NCI-H128 (cell line): ENCODE data around the gene N4BP3.
A peak's percentile ranks its signal among the peaks of the same experiment; 100 is the strongest.
"Not testable (repeated sequence)": the region's sequence is repeated elsewhere in the genome, so short reads cannot be mapped to it uniquely, and the experiment has no call there.

ENCODE experiments used
- DNase-seq: peaks from one replicate; lab custom pipeline; 2025; ENCODE audit not compliant: unreplicated experiment; lab: John Stamatoyannopoulos, UW

The N4BP3 gene

DNA sequence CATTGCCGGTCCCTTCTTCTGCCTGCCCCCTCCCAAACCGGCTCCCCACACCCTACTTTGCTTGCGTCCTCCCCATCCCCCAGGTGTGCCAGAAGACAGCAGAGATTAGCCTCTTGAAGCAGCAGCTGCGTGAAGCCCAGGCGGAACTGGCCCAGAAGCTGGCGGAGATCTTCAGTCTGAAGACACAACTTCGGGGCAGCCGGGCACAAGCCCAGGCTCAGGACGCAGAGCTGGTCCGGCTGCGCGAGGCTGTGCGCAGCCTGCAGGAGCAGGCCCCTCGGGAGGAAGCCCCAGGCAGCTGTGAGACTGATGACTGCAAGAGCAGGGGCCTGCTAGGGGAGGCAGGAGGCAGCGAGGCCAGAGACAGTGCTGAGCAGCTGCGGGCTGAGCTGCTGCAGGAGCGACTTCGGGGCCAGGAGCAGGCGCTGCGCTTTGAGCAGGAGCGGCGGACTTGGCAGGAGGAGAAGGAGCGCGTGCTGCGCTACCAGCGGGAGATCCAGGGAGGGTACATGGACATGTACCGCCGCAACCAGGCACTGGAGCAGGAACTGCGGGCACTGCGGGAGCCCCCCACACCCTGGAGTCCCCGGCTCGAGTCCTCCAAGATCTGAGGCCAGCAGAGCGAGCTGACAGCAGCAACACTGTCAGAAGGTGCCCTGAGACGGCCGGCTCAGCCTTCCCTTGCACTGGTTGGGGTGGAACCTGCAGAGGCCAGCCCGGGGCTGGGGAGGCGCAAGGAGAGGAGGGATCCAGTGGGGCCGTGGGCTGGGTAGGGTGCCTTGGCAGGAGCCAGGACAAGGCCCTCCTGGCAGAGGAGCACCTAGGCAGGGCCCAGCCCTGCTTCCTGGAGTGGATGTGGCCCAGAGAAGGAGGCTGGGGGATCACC is 8.3 kb downstream of the N4BP3 start:
- DNase-seq: no peak

DNA sequence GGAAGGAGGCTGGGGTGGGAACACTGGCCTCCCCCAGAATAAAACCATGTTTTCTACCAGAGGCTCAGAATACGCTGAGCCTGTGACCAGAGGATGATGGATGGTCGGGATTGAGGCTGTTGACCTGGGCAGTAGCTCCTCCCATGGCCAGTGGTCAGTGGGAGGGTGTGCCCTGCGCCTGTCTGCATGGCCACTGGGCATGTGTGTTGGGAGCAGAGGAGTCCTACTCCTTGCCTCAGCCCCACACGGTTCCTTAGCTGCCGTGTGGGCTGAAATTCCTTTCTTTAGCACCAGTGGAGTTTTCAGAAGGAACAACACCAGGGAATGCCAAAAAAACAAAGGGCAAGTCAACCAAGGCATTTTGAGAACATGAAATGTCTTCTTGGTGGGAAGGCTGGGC is 9.0 kb downstream of the N4BP3 start:
- DNase-seq: no peak

DNA sequence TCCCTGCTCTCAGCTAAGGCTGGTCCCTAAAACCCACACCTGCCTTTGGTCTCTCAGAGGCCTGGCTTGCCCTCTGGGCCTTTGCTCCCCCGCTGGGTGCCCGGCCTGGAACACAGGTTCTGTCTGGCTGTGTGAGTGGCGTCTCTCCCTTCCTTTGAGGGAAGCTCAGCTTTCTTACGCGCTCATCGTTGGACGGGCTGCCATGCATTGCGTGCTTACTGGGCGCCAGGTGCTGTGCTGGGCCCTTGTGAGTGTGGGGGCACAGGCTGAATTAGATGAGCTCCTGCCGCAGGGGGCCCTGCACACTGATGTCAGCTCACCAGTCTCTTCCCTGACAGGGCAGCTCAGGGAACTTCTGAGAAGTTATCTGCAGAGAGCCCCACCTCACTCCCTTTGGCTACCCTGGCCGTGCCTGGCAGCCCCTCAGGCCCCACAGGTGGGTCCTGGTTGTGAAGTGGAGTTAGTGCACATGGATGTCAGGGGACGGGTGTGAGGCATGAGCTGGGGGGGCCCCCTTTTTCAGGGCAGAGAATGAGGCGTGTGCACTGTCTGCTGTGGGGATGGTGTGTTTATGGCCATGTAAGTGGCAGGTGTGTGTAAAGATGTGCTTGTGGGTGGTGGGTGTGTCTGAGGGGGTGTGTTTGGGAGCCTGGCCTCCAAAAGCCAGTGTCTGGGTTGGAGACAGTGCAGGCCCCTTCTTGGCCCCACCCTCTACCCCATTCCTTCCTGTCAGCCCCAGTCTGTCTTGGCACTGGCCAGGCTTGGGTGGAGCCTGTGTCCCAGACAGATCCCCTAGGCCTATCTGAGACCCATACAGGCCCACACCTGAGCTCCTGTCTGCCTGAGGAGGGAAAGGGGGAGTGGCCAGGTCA is 10.0 kb downstream of the N4BP3 start:
- DNase-seq: no peak

DNA sequence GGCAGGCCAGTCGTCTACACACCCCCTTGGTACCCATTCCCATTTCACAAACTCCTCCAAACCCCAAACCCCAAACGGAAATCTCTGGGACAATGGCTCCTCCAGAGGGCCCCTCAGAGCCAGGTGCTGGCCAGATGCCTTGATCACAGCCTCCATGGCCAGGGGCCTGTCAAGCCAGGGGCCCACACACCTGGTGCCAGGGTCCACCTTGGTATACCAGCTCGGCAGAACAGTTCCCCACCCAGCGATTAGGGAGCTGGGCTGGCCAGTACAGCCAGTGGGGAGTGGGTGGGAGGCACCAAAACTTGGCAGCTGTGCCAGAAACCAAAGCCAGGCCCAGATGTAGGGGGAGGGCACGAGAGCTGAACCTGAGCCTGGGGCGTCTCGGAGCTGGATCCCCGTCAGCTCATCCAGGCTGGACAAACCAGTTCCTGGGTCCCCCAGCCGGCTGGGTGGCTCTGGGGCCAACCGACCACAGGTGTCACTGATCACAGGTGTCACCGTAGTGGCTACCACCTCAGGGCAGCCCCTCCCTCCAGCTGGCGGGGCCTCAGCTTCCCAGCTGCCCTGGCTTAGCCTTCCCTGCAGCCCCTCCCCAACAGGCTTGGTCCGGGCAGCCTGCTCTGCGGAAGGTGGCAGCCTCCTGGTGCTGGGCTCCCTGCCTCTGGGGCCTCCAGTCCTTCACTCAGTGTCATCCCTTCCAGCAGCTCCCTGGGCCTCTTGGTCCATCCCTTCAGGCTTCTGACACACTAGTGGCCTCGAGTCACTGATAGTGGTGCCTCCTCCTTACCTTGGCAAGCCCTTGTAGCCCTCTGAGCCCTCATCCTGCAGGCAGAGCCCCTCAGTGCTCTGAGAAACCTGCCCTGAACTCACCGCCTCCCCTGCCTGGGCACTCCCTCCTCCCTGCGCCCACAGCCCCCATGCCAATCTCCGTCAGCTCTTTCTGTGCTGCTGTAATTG is 10.9 kb downstream of the N4BP3 start:
- DNase-seq: no peak

DNA sequence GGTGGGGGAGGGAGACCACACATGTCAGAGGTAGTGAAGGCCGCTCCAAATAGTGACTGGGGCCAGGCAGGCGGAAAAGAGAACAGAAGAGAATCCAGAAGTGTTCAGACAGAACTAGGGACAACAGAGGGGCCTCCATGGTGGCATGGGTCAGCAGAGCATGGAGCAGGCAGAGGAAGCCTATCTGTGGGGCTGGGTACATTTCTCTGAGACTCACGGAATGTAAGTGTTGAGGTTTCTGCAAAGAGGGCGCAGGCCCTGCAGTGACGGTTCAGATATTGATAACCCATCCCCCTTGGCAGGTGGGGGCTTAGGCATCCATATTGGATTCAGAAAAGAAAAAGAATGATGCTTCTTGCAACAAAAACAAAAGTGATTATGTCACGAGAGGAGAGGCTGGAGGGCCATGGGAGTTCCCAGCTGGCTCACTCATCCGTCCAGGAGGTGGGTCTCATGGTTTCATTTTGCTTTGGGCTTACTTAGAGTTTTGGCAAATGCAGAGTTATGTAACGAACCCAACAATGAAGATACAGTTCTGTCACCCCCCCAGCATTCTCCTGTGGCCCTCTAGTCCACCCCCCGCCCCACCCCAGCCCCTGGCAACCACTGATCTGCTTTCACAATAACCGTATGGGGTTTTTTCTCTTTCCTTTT is 12.0 kb downstream of the N4BP3 start:
- DNase-seq: no peak

DNA sequence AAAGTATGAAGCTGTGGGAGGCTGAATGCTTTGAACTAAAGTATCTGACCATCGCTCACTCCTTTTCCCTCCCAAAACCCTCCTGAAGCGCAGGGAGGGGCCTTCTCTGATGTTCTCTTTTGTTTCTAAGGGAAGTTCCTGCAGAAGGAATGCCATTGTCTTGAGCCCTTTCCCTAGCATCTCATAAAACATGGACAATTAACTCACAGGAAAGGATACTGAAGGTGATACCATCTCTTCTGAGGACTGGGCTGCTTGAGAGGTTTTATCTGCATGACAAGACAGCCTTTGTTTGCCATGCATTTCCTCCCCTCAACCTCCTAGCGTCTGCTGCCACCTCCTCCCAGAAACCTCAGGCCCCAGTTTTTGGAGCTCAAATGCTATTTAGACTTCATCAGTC is 13.2 kb downstream of the N4BP3 start:
- DNase-seq: no peak

DNA sequence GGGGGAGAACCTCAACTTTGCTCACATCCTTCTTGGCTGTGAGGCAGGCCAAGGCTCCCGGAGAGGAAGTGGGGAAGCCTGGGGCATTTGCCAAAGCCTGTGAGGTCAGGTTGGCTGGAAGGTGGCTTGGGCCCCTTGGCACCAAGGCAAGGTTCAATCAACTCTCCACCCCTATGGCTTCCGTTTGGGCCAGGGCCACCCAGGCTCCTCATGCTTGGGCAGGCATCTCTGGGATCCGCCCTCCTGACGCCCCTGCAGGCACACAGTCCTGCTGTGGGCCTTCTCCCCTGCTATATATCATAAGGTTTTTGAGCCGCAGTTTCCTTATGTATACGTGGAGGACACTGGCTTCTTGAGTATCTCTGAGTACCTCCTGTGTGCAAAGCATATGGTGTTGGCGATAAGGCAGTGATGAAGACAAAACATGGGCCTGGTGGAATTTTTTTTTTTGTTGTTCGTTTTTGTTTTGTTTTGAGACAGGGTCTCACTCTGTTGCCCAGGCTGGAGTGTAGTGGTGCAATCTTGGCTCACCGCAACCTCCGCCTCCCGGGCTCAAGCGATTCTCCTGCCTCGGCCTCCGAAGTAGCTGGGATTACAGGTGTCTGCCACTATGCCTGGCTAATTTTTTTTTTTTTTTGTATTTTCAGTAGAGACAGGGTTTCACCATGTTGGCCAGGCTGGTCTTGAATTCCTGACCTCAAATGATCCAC is 14.1 kb downstream of the N4BP3 start:
- not testable (repeated sequence) for DNase-seq

DNA sequence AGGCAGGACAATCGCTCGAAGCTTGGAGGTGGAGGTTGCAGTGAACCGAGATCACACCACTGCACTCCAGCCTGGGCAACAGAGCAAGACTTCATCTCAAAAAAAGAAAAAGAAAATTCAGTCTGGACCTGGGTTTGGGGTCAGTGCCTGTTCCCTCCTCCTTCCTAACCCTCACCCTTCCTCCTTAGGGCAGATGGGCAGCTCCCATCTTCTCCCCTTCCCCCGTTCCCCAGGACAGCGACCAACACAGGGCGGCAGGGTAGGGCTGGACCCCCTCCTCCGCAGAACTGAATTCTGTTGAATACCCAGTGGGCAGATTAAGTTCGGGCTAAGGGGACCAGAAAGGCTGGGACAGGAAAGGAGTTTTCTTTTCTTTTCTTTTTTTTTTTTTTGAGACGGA is 16.0 kb downstream of the N4BP3 start:
- no peak for DNase-seq

DNA sequence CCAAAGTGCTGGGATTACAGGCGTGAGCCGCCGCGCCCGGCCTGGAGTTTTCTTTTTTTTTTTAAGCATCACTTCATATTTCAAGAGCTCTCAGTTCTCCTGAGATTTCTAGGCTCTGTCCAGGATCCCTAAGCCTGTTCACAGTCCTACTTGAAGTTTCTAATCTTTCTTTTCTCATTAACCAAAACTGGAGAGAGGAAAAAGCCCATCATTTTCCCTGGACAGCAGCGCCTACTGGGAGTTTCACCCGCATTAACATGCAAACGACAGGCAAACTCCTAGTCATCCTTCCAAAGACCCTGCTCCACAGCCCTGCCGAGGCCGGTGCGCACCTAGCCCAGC is 16.9 kb downstream of the N4BP3 start:
- not testable (repeated sequence) for DNase-seq

DNA sequence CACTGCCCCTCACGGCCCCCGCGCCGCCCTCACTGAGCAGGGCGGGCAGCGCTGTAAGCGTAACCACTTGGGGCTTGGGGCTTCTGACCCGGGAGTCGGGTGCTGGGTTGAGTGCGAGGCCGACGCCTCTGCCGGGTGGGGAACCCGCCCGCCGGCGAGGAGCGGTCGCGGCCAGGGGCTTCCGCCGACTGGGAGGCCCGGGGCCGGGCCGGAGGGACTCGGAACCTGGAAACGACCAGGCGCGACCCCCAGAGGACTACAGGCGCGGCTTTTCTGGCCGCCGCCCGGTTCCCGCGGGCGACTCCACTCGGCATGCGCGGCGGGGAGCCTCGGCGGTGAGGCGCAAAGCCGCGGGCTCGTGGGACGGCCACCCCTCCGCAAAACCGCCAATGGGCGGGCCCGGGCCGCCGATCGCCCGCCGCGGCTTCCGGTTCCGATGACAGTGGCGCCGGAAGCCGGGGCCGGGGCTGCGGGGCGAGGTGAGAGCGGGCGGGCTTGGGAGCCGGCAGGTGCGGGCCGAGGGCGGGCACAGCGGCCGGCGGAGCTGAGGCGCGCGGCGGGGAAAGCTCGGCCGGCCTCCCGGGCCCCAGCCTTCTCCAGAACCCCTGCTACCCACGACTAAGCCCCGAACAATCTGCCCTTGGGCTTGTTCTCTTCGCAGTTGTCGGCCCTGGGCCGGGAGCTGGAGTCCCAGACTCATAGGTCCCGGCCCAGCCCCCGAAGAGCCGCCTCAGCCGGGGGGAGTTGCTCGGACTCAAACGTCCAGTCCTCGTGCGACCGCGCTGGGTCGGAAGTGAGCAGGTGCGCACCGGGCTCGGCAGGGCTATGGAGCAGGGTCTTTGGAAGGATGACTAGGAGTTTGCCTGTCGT is 17.5 kb downstream of the N4BP3 start, which contains the start of gene RMND5B:
Gene RMND5B (plus strand): TSS at position 439 of the 870 bp plus-strand sequence. CDS start 7,106 bp downstream, outside the sequence.
- peak; percentile 70 for DNase-seq

DNA sequence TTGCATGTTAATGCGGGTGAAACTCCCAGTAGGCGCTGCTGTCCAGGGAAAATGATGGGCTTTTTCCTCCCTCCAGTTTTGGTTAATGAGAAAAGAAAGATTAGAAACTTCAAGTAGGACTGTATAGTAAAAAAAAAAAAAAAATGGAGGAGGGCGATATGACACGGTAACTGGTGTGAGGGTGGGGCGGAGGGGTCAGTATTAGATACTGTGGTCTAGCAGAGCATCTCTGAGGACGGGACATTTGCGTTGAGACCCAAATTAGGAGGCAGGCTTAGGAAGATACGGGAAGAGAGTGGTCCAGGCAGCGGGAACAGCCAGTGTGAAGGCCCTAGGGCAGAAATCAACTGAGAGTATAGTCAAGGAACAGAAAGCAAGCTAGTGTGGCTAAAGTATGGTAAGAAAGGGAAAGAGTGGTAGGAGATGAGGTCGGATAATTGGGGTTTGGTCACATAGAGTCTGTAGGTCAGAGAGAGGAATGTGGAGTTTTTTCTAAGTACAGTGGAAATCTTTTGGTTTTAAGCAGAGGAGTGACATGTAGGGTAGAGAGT is 18.2 kb downstream of the N4BP3 start:
- DNase-seq: no peak

DNA sequence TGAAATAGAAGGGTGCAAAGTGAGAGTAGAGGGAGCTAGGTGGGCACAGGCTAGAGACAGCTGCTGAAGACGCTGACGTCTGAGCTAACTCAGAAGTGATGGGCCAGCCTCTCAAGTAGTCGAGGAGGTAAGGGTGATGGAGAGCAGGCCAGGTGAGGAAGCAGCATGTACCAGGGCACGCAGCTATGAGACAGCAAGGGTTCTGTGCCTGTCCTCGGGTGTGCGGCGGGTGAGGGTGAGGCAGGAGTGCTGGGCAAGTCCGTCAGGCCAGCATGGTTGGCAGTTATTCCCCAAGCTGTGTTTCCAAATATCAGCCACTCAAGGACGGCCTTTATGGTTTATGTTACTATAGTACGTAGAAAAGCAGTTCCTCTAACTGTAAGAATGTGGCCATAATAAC is 23.7 kb downstream of the N4BP3 start:
- DNase-seq: no peak

DNA sequence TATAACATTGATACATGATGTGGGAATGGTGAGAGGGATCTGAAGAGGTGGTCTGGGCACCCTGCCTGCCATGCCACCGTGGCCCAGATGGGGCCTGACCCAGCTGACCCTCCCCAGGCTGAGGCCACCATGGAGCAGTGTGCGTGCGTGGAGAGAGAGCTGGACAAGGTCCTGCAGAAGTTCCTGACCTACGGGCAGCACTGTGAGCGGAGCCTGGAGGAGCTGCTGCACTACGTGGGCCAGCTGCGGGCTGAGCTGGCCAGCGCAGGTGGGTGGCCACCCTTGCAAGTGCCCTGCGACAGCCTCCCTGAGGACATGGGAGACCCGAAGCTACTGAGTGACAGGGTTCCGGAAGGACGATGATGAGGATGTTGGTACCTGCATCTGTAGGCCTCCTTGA is 24.7 kb downstream of the N4BP3 start:
- DNase-seq: no peak

DNA sequence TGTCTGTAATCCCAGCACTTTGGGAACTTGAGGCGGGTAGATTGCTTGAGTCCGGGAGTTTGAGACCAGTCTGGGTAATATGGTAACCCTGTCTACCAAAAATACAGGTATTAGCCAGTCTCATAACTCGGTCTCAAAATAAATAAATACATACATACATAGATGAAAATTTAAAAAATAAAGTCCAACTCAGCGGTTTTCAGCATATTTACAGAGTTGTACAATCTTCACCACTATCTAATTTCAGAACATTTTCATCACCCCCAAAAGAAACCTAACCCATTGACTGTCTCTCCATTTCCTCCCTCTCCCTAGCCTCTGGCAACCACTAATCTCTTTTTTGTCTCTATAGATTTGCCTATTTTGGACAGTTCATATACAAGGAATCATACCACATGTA is 28.2 kb downstream of the N4BP3 start:
- DNase-seq: no peak

DNA sequence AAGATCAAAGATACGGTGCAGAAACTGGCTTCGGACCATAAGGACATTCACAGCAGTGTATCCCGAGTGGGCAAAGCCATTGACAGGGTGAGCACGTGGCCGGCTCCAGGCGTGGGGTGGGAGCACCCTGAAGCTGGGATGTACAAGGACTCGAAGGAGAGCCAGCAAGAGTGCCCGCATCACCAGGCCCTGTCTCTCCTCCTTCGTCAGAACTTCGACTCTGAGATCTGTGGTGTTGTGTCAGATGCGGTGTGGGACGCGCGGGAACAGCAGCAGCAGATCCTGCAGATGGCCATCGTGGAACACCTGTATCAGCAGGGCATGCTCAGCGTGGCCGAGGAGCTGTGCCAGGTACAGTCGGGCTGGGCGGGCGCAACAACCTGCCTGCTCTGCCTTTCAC is 29.3 kb downstream of the N4BP3 start:
- no peak for DNase-seq

DNA sequence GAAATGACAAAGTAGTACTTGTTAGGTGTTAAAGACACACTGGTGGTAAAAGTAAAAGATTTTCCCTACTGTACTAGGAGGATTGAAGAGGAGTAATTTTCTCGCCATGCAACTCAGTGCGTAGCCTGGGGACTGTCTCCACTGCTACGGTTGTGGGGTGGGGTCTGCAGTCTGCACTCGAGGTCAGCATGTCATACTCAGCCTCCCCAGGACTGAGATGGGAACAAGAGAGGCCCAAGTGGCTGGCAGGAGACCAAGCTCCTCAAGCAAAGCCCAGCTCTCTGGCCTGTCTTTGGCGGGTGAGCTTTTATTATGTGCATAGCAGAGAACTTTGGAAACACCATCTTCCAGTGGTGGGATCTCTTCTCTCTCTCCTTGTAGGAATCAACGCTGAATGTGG is 29.9 kb downstream of the N4BP3 start:
- DNase-seq: no peak

DNA sequence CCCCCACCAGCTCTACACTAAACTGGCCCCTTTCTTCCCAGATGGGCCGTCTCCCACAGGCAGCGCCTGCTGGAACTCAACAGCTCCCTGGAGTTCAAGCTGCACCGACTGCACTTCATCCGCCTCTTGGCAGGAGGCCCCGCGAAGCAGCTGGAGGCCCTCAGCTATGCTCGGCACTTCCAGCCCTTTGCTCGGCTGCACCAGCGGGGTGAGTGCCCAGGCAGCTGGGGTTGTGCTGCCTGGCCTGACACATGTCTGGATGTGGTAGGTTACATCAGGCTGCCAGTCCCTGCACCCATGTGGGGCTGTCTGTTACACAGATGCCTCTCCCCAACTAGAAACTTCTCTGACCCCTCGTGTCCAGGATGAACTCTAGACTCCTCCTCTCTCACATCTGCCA is 30.6 kb downstream of the N4BP3 start:
- no peak for DNase-seq

DNA sequence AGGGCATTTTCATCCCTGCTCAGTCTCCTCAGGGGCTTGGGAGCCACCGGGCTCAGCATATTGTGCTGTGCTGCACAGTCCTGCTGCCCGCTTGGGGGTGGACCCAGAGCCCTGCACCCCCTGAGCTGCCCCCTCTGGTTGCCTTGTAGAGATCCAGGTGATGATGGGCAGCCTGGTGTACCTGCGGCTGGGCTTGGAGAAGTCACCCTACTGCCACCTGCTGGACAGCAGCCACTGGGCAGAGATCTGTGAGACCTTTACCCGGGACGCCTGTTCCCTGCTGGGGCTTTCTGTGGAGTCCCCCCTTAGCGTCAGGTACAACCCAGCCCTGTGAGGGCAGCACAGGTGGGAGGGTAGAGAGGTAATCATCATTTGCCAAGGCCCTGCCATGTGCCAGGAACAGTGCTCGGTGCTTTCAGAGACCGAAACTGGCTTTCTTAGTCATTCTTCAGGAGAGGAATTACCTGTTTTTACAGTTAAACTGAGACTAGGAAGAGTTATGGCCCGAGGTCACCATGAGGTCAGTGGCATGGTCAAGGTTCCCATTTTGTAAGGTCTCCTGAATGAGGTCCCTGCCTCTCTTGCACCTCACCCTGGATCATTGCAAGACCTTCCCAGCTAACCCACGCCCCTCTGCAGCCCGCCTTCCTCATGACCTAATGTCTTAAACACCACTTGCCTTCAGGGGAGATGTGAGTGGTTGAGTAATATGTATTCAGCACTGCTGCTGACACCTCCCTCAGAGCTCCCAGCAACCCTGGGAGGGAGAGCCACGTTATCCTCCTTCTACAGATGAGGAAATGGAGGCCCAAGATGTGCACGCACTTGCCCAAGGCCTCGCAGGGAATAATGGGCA is 32.9 kb downstream of the N4BP3 start:
- peak; percentile 22 for DNase-seq
